ENCODE measurements around the gene OR10J4.
"Not testable (repeated sequence)": the region's sequence is repeated elsewhere in the genome, so short reads cannot be mapped to it uniquely, and the experiment has no call there.

The OR10J4 gene

GRCh38 chr1:159431904-159432303 lies at the start of gene OR10J4:
Gene OR10J4 (plus strand): TSS chr1:159432204.
- no peak for DNase-seq

- no peak for DNase-seq
These were observed 25.2 kb upstream of the OR10J4 start for GRCh38 chr1:159406821-159407220.

DNA sequence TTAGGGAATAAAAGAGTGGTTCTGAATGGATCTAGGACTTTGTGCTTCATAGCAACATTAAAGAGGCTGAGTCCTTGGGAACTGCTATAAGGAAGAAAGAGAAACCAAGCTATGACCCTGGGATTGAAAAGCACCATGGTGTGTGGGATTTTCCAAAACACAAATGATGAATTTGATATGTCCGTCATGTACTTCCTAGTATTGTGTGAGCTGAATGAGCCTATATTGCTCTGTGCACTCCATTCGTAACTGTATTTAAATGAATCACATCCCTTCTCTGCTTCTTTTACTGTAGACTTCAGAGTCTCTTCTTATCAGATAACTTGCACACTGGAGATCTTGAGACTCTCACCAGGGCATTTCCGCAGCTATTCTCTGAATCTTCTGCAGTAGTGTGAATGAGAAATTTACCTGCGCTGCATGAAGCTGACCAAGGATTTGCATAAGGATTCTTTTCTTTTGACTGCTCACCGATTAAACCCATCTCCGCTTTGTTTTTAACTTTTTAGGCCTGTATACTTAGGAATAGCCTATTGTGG lies 23.1 kb upstream of the OR10J4 start:
- no peak for DNase-seq

DNA sequence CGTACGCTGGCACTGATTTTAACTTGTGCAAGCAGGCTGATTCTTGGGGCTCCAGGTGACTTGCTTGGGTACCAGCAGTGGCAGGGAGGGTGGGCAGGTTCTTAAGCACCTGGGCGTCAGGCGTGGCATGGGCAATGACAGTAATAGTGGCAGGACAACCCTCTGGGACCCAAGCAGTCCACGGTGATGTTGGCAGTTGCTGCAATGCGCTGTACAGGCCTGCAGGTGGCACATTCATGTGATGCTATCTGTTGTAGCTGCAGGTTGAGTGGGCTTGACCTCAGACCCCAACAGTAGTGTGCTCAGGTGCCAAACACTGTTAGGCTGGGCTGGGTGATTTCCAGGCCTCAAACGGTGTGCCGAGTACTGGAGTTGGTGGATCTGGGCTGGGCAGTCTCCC lies 10.2 kb upstream of the OR10J4 start:
- no peak for DNase-seq

GRCh38 chr1:159428536-159428935 lies 3.5 kb upstream of the OR10J4 start:
- DNase-seq = no peak

DNA sequence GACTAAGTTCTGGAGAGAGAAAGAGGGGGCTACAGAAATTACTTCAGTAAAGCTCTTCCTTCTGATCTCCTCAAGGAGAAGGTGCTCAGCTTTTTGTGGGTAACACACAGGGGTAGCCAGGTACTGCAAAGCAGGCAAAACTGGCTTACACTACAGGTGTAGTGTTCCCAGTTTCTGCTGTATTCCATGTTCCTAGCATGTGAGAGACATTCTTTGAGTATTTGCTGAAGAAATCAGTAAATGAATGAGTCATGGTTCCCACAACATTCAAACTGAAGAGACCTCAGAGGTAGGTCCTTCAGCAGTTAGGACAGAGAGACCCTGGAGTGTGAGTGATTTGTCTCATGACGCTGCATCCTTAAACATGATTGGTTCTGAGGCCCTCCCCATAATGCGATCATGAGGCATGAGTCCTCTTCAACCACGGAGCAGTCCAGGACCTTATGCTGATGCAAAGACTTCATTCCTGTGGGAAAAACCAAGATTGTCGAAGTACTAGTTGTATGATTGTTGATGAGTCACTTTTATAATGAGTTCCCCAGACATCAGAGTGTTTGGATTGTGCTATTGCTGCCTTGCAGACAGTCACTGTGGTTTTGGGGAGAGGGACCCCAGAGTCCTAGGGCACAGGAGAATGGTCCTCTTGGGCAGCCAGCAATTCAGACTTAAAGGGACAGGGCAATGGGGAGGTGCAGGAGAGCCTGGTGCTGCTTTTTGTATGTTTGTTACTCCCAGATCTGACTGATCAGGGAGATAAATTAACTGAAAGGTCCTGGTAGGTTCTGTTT lies 2.7 kb upstream of the OR10J4 start:
- no peak for DNase-seq

GRCh38 chr1:159430985-159431384 lies 1.0 kb upstream of the OR10J4 start:
- DNase-seq = no peak

GRCh38 chr1:159436469-159436868 lies 4.5 kb downstream of the OR10J4 start:
- DNase-seq = no peak

- DNase-seq = no peak
These were observed 7.4 kb downstream of the OR10J4 start, which contains the start of gene OR10J1 for GRCh38 chr1:159439422-159439821. Gene OR10J1 (plus strand): TSS chr1:159439722. CDS start chr1:159439792, 70 bp downstream.

DNA sequence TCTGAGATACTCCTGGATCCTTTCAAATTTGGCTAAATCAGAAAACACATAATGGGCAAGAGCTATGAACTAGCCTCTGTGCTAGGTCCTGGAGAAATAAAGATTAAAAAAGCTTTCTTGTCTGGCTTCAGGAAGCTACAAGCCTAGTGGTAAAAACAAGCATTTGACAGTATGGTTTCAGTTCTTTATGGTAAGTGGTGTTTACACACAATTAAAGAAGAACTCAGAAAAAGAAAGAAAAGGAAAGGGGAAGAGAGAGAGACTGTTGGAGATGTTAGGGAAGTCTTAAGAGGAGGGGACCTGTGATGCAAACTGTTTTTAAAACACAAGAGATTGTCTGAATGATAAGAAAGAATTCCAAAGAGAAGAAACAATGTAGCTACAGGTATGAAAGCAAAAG lies 9.4 kb downstream of the OR10J4 start:
- DNase-seq = no peak

DNA sequence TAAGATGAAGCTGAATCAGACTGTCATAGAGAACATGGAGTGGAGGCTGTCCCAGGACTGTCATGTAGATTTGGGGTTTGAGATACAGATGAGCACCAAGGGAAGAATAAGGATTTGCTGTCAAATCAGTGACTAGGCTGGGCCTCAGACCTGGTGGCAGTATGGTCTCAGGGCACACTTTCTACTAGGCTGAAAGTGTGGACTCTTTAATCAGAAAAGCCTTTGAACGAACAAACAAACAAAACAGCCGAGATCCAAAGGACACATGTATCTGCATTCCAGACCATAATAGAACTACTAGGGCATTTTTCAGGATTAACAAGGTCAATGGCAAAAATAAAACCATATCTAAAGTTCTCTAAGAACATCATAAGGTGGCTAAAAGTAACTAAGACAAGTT lies 10.4 kb downstream of the OR10J4 start:
- DNase-seq = no peak

GRCh38 chr1:159443066-159443750 lies 11.2 kb downstream of the OR10J4 start:
- no peak for DNase-seq

DNA sequence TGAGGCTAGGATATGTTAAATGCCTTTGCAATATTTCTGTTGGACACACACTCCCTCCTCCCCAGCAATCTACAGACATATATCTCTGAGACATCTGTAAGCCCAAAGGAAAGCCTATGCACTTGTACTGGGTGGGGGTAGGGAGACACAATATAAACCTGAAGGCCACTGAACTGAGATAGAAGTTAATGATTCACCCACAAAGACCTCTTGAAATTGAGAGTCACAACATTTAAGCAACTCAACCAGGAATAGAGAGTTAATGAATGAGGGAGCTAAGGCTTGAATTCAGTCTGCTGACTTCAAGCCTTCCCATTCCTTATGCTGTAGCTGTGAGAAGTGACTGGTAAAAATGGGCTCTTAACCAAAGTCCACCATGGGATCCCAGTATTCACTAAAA lies 12.5 kb downstream of the OR10J4 start:
- DNase-seq = no peak

DNA sequence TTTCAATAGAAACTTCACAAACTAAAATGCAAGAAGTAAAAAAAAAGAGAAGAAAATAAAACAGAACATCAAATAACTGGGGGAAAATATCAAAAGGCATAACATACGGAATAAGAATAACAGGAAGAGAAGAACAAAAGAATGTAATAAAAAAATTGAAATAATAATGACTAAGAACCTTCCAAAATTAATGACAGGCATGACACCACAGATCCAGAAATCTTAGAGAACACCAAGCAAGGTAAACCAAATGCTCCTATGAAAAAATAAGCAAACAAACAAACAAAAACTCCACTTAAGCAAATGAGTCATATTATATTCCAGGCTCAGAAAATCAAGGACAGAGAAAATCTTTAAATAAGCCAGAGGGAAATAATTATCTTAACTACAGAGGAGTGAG lies 16.2 kb downstream of the OR10J4 start:
- no peak for DNase-seq

DNA sequence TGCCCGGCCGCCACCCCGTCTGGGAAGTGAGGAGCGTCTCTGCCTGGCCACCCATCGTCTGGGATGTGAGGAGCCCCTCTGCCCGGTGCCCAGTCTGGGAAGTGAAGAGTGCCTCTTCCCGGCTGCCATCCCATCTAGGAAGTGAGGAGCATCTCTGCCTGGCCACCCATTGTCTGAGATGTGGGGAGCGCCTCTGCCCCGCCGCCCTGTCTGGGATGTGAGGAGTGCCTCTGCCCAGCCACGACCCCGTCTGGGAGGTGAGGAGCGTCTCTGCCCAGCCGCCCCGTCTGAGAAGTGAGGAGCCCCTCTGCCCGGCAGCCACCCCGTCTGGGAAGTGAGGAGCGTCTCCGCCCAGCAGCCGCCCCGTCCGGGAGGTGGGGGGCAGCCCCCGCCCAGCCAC lies 17.6 kb downstream of the OR10J4 start:
- DNase-seq = not testable (repeated sequence)

DNA sequence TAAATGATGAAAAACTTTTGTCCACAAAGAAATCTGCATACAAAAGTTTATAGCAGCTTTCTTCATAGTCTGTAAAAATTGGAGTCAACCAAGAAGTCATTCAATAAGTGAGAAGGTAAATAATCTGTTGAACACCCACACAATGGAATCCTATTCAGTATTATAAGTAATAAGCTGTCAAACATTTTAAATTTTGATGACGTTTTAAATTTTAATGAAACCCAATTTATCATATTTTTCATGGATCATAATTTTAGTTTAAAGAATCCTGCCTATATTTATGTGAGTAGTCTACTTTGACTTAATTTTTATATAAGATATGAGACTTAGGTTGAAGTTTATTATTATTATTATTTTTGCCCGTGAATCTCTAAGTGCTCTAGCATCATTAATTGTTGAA lies 27.5 kb downstream of the OR10J4 start:
- DNase-seq = no peak

GRCh38 chr1:159465191-159465603 lies 33.2 kb downstream of the OR10J4 start:
- no peak for DNase-seq

GRCh38 chr1:159468321-159468720 lies 36.3 kb downstream of the OR10J4 start:
- DNase-seq = no peak

GRCh38 chr1:159469921-159470533 lies 38.0 kb downstream of the OR10J4 start:
- DNase-seq = no peak

DNA sequence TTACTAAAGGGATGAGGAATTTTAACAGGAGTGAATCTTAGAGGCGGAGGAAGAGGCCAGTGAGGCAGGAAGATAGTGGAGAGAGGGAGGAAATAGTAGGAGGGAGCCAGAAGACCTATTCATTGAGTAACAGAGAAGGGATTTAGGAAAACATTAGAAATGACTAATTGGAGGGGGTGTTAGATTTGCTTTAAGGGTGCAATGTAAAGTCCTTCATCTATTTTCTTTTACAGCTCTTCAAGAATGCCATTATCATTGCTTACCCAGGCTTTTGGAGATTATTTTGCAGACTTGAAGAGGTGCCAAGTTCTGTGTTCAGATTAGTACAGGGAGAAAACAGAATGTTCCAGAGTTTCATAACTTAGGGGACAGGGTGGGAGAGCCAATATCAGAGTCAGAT lies 41.3 kb downstream of the OR10J4 start:
- no peak for DNase-seq

DNA sequence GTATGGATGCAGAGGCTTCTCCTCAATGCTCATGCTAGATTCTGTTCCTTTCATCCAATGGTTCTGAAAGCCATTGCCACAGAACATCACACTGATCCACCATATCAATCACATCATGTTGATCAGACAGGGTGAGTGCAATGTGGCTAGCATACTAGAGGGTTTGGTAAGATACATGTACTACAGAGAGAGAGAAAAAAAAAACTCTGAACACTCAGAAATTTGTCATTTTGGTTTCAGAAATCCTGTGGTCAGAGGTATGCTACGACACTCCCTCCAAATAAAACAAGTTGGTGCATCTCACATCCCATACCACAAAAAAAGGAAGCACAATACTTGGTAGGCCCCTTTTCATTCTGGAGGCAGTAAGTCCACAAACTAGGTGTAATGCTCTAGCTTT lies 42.9 kb downstream of the OR10J4 start:
- no peak for DNase-seq

Measured in NCI-H2227 treated with DMSO at 0.1 percent for 48 hours (cell line).